ENCODE results near the gene MYL12B.

Gene MYL12B

GRCh38 chr18:3223356-3223755 lies 38.6 kb upstream of the MYL12B start:
- CTCF ChIA-PET = interaction anchor here (0.9 to 1.2 kb wide), 2 partner anchors 23 to 36 kb away, joined by 3 to 4 read pairs; no protein-coding TSS in a partner anchor
- H3K4me3 ChIP-seq (ENCODE audit: low read depth, low read length) = no peak overlapping the region
- no peak for TF ChIP-seq ZNF791 (tag by site-specific recombination; IDR thresholded peaks at IDR 0.05)
- no peak for TF ChIP-seq ZNF114 (tag by site-specific recombination; IDR thresholded peaks at IDR 0.05)
- H3K36me3 ChIP-seq (ENCODE audit: control insufficient read depth in 2 of 2, insufficient read depth in 1 of 2, low read length in 2 of 2) = no peaks in the 10 kb centered on the region
- H3K4me1 ChIP-seq (ENCODE audit: control insufficient read depth, insufficient read depth, low read length) = peaks cover under 1% of the 10 kb centered on the region; the same call in 1 of the 2 replicates
- H3K27ac ChIP-seq (ENCODE audit: extremely low read depth, low read depth, low read length) = no peak overlapping the region
- POLR2A ChIA-PET = no interaction called here
- no peaks in the 10 kb centered on the region for H3K9me3 ChIP-seq (ENCODE audit: control insufficient read depth, insufficient read depth, low read depth, low read length)

- H3K27ac ChIP-seq (ENCODE audit: extremely low read depth, low read depth, low read length) = no peak overlapping the region
- POLR2A ChIA-PET = no interaction called here
- no peak overlapping the region for H3K4me3 ChIP-seq (ENCODE audit: low read depth, low read length)
- H3K9me3 ChIP-seq (ENCODE audit: control insufficient read depth, insufficient read depth, low read depth, low read length) = no peaks in the 10 kb centered on the region
- H3K4me1 ChIP-seq (ENCODE audit: control insufficient read depth, insufficient read depth, low read length) = no peaks in the 10 kb centered on the region
- CTCF ChIA-PET = no interaction called here
- no peaks in the 10 kb centered on the region for H3K36me3 ChIP-seq (ENCODE audit: control insufficient read depth in 2 of 2, insufficient read depth in 1 of 2, low read length in 2 of 2)
- TF ChIP-seq ZNF335 (tag by site-specific recombination; conservative IDR thresholded peaks at IDR 0.05) = 0 out of 2 replicates have a peak, but pooled peaks have one; percentile 35
- no peak for TF ChIP-seq GLIS1 (tag by site-specific recombination; IDR thresholded peaks at IDR 0.05)
Observed at GRCh38 chr18:3224223-3224622, 37.7 kb upstream of the MYL12B start.

GRCh38 chr18:3225588-3225987 lies 36.3 kb upstream of the MYL12B start:
- Histone ChIP-seq H3K9me3 (ENCODE audit: control insufficient read depth, insufficient read depth, low read depth, low read length) (no peaks in the 10 kb centered on the region), H3K4me1 (ENCODE audit: control insufficient read depth, insufficient read depth, low read length) (no peaks in the 10 kb centered on the region), H3K4me3 (ENCODE audit: low read depth, low read length) (no peak overlapping the region), H3K36me3 (ENCODE audit: control insufficient read depth in 2 of 2, insufficient read depth in 1 of 2, low read length in 2 of 2) (no peaks in the 10 kb centered on the region), H3K27ac (ENCODE audit: extremely low read depth, low read depth, low read length) (no peak overlapping the region)
- ChIA-PET CTCF (no interaction called here), POLR2A (no interaction called here)
- TF ChIP-seq PRDM6 (tag by site-specific recombination; IDR thresholded peaks at IDR 0.05) (no peak), TRIM28 (IDR thresholded peaks at IDR 0.05; ENCODE audit: borderline replicate concordance, low read length) (no peak), ZBTB20 (tag by site-specific recombination; IDR thresholded peaks at IDR 0.05) (no peak), ZNF548 (tag by site-specific recombination; IDR thresholded peaks at IDR 0.05) (no peak), ZNF169 (tag by site-specific recombination; IDR thresholded peaks at IDR 0.05) (no peak), TSHZ1 (tag by site-specific recombination; IDR thresholded peaks at IDR 0.05; ENCODE audit: borderline replicate concordance) (no peak)

- TF ChIP-seq ZFP3 (tag by site-specific recombination; IDR thresholded peaks at IDR 0.05; ENCODE audit: low read depth) (no peak), SP2 (tag by site-specific recombination; IDR thresholded peaks at IDR 0.05) (no peak), ZNF791 (tag by site-specific recombination; IDR thresholded peaks at IDR 0.05) (no peak)
- CTCF ChIA-PET = interaction anchor here (0.6 kb wide), 1 partner anchor 13 kb away, joined by 3 read pairs; no protein-coding TSS in a partner anchor
- no peak overlapping the region for H3K27ac ChIP-seq (ENCODE audit: extremely low read depth, low read depth, low read length)
- no peaks in the 10 kb centered on the region for H3K9me3 ChIP-seq (ENCODE audit: control insufficient read depth, insufficient read depth, low read depth, low read length)
- H3K36me3 ChIP-seq (ENCODE audit: control insufficient read depth in 2 of 2, insufficient read depth in 1 of 2, low read length in 2 of 2) = no peaks in the 10 kb centered on the region
- POLR2A ChIA-PET = no interaction called here
- H3K4me1 ChIP-seq (ENCODE audit: control insufficient read depth, insufficient read depth, low read length) = no peaks in the 10 kb centered on the region
- H3K4me3 ChIP-seq (ENCODE audit: low read depth, low read length) = no peak overlapping the region
Observed at GRCh38 chr18:3226048-3226447, 35.9 kb upstream of the MYL12B start.

Measured in HEK293 (cell line).